Measurements from ENCODE around the gene MADCAM1. TPM values are rescaled to one million over a fixed set of nuclear protein-coding genes. Genes with fewer than 3 reads are reported as not detected.

Gene MADCAM1
- total and polyA plus RNA-seq, 2 experiments from 2014 or later = 2.9 to 4.0 TPM

- Histone ChIP-seq H3K9me2 (replicated peaks; ENCODE audit: insufficient read depth) (no peaks in the 10 kb centered on the region), H3K9me3 (ENCODE audit: low read depth) (no peaks in the 10 kb centered on the region), H2AFZ (no peak overlapping the region), H3K79me2 (peaks cover 4% of the 10 kb centered on the region), H4K20me1 (ENCODE audit: insufficient read depth, poor library complexity, severe bottlenecking) (no peaks in the 10 kb centered on the region), H3K4me3 (no peak overlapping the region), H3K27ac (no peak overlapping the region), H3K4me1 (ENCODE audit: insufficient read depth) (no peaks in the 10 kb centered on the region), H3K4me2 (no peak overlapping the region), H3K27me3 (no peaks in the 10 kb centered on the region), H3K36me3 (replicated peaks; ENCODE audit: insufficient read depth, low read depth) (no peaks in the 10 kb centered on the region)
- no peak for DNase-seq (ENCODE audit: low spot score)
- TF ChIP-seq EZH2phosphoT487 (IDR thresholded peaks at IDR 0.05; ENCODE audit: low read depth, severe bottlenecking, unreplicated experiment) (no peak), CTCF (IDR thresholded peaks at IDR 0.05; ENCODE audit: poor library complexity) (no peak), EZH2 (IDR thresholded peaks at IDR 0.05; ENCODE audit: borderline replicate concordance) (no peak)
- 74% methylated on average over 12 of the region's 13 CpGs for WGBS (ENCODE audit: low lambda C conversion rate, missing lambda C conversion rate)
Observed at GRCh38 chr19:525857-526419, 29.7 kb downstream of the MADCAM1 start.

DNA sequence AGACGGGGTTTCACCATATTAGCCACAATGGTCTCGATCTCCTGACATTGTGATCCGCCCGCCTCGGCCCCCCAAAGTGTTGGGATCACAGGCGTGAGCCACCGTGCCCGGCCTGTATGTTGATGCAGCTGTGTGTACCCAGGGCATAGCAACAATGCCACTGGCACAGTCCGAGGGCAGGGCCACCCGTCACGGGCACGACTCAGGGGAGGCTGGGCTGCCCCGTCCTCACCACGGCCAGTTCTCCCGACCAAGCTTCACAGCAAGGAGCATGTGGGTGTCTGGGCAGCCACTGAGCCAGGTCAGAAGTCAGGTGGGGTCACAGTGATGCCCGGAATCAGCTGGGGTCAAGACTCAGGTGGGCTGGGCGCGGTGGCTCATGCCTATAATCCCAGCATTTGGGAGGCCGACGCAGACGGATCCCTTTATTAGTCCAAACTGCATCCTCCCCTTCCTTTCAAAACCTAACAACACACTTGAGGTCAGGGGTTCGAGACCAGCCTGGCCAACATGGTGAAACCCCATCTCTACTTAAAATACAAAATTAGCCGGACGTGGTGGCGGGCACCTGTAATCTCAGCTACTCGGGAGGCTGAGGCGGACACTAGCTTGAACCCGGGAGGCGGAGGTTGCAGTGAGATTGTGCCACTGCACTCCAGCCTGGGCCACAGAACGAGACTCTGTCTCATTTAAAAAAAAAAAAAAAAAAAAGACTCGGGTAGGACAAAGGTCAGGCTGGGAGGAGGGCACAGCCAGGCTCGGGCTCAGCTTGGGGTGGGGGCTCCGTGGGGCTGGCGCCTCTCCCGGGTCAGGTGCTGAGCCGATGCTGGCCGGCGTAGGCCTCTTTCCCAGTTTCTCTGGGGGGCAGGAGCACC is 34.1 kb downstream of the MADCAM1 start:
- Histone ChIP-seq H3K4me1 (ENCODE audit: insufficient read depth) (peaks cover 17% of the 10 kb centered on the region), H3K4me2 (peak overlapping the region; percentile 77), H3K36me3 (replicated peaks; ENCODE audit: insufficient read depth, low read depth) (no peaks in the 10 kb centered on the region), H2AFZ (peak overlapping the region; percentile 92), H4K20me1 (ENCODE audit: insufficient read depth, poor library complexity, severe bottlenecking) (peaks cover 29% of the 10 kb centered on the region), H3K9me2 (replicated peaks; ENCODE audit: insufficient read depth) (no peaks in the 10 kb centered on the region), H3K79me2 (peaks cover 37% of the 10 kb centered on the region), H3K4me3 (peak overlapping the region; percentile 99), H3K27ac (peak overlapping the region; percentile 100), H3K9me3 (ENCODE audit: low read depth) (no peaks in the 10 kb centered on the region), H3K27me3 (no peaks in the 10 kb centered on the region)
- DNase-seq (ENCODE audit: low spot score) = no peak
- TF ChIP-seq EZH2 (IDR thresholded peaks at IDR 0.05; ENCODE audit: borderline replicate concordance) = no peak
- TF ChIP-seq EZH2phosphoT487 (IDR thresholded peaks at IDR 0.05; ENCODE audit: low read depth, severe bottlenecking, unreplicated experiment) = no peak
- no peak for TF ChIP-seq CTCF (IDR thresholded peaks at IDR 0.05; ENCODE audit: poor library complexity)
- 87% methylated on average over 31 of the region's 38 CpGs for WGBS (ENCODE audit: low lambda C conversion rate, missing lambda C conversion rate)

DNA sequence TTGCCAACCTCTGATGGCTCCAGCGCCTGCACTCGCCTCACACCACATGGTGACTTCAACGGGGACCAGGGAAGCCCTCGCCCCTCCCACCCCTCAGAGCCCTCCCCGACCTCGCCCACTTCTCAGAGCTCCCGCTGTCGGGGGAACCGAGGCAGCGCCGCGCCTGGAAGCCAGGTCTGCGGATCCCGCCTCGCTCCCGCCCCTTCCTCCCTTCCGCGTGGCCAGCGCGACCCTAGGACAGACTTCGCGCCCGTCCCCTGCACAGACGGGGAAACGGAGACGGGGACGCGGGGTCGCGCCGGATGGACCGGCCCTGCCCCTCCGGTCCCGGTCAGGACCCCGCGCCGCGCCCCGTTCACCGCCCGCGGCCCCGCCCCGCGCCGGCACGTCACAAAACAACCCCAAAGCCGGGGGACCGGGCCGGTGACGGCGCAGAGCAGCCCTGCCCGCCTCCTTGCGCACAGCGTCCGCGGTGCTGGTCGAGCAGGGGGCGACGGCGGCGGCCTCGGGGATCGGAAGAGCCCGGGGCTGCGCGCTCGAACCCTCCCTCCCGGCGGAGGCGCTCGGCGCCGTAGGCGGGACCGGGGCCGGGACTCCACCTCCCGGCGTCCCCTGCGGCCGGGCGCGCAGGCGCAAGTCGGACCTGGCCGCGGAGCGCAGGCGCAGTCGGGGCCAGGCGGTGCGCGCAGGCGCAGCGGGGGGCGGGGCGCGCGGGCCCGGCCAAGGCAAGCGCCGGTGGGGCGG is 34.9 kb downstream of the MADCAM1 start:
- TF ChIP-seq CTCF (IDR thresholded peaks at IDR 0.05; ENCODE audit: poor library complexity) (no peak), EZH2 (IDR thresholded peaks at IDR 0.05; ENCODE audit: borderline replicate concordance) (no peak), EZH2phosphoT487 (IDR thresholded peaks at IDR 0.05; ENCODE audit: low read depth, severe bottlenecking, unreplicated experiment) (no peak)
- Histone ChIP-seq H3K27ac (peak overlapping the region; percentile 100), H3K36me3 (replicated peaks; ENCODE audit: insufficient read depth, low read depth) (no peaks in the 10 kb centered on the region), H3K79me2 (peaks cover 45% of the 10 kb centered on the region), H3K27me3 (no peaks in the 10 kb centered on the region), H3K4me2 (peak overlapping the region; percentile 77), H3K9me2 (replicated peaks; ENCODE audit: insufficient read depth) (no peaks in the 10 kb centered on the region), H3K9me3 (ENCODE audit: low read depth) (no peaks in the 10 kb centered on the region), H3K4me1 (ENCODE audit: insufficient read depth) (peaks cover 18% of the 10 kb centered on the region), H3K4me3 (peak overlapping the region; percentile 99), H4K20me1 (ENCODE audit: insufficient read depth, poor library complexity, severe bottlenecking) (peaks cover 37% of the 10 kb centered on the region), H2AFZ (peak overlapping the region; percentile 92)
- 2% methylated on average over 33 of the region's 103 CpGs for WGBS (ENCODE audit: low lambda C conversion rate, missing lambda C conversion rate)
- DNase-seq (ENCODE audit: low spot score) = peak; percentile 94

Measured in hepatocyte (in vitro differentiated cells).